IMR-90 (cell line): ENCODE measurements around the gene ARPC5. TPM values are rescaled to one million over a fixed set of nuclear protein-coding genes. Genes with fewer than 3 reads are reported as not detected.

Experiments
- ATAC-seq: fragments of 200-7000 bp; cut with Tn5 transposase; 2 replicates; pipeline ENCODE4 v1.9.1; 2020; ENCODE audit warnings: low read depth, mild to moderate bottlenecking, moderate library complexity
- BruUV-seq: library from RNA; stranded (reverse); fragments of 400-500 nt; replicated peaks from 2 replicates; lab custom pipeline; 2021; lab: Mats Ljungman, UMichigan
- CTCF ChIA-PET: fragments of 300-600 bp; formaldehyde crosslinking; extraction: SDS; loops from one replicate; lab custom pipeline; 2021; ENCODE audit warnings: antibody characterized with exemption; lab: Yijun Ruan, JAX
- POLR2A ChIA-PET: fragments of 300-600 bp; sonication (Branson Sonifier 250); formaldehyde crosslinking; loops from one replicate; lab custom pipeline; 2022; ENCODE audit warnings: antibody characterized with exemption; ENCODE audit not compliant: unreplicated experiment; lab: Charles Lee
- DNase-seq: peaks from one replicate; pipeline ENCODE4 v3.0.0; 2013
- H2AFZ ChIP-seq: replicated peaks from 2 replicates; pipeline ENCODE3; 2013; ENCODE audit warnings: low read length, mild to moderate bottlenecking; ENCODE audit not compliant: poor library complexity
- H2AK5ac ChIP-seq: 2 replicates; pipeline ENCODE4 v1.6.1; 2013; ENCODE audit warnings: low read depth, low read length, inconsistent platforms
- H2AK9ac ChIP-seq: replicated peaks from 2 replicates; pipeline ENCODE3; 2013; ENCODE audit warnings: mild to moderate bottlenecking, low read depth, low read length, moderate library complexity; ENCODE audit not compliant: poor library complexity
- H2BK120ac ChIP-seq: 2 replicates; pipeline ENCODE4 v1.6.1; 2013; ENCODE audit warnings: low read depth, low read length, inconsistent platforms
- H2BK15ac ChIP-seq: 3 replicates; pipeline ENCODE4 v1.6.1; 2013; ENCODE audit warnings: low read depth, low read length, inconsistent platforms
- H2BK20ac ChIP-seq: 2 replicates; pipeline ENCODE4 v1.6.1; 2013; ENCODE audit warnings: low read depth, mild to moderate bottlenecking, inconsistent platforms, low read length, moderate library complexity
- H2BK5ac ChIP-seq: 2 replicates; pipeline ENCODE4 v1.6.1; 2013; ENCODE audit warnings: mild to moderate bottlenecking, low read depth, low read length, inconsistent platforms; ENCODE audit not compliant: poor library complexity, severe bottlenecking
- H3K14ac ChIP-seq: replicated peaks from 2 replicates; pipeline ENCODE4 v1.6.1; 2013; ENCODE audit warnings: low read depth, low read length, inconsistent platforms
- H3K18ac ChIP-seq: 2 replicates; pipeline ENCODE4 v1.6.1; 2013; ENCODE audit warnings: low read depth, low read length, control low read depth
- H3K23ac ChIP-seq: 2 replicates; pipeline ENCODE4 v1.6.1; 2013; ENCODE audit warnings: low read depth, low read length, inconsistent platforms
- H3K27ac ChIP-seq: 2 replicates; pipeline ENCODE4 v1.5.1; 2013; ENCODE audit warnings: mild to moderate bottlenecking, control low read depth, low read length; ENCODE audit not compliant: insufficient read depth
- H3K27me3 ChIP-seq: 2 replicates; pipeline ENCODE4 v1.6.1; 2013; ENCODE audit warnings: low read length; ENCODE audit not compliant: control insufficient read depth, insufficient read depth
- H3K36me3 ChIP-seq: 2 replicates; pipeline ENCODE4 v1.6.1; 2013; ENCODE audit warnings: low read length, mixed read lengths; ENCODE audit not compliant: control insufficient read depth, insufficient read depth
- H3K4ac ChIP-seq: 2 replicates; pipeline ENCODE4 v1.6.1; 2013; ENCODE audit warnings: low read depth, low read length, inconsistent platforms
- H3K4me1 ChIP-seq: 2 replicates; pipeline ENCODE4 v1.6.1; 2013; ENCODE audit warnings: low read length, mixed read lengths; ENCODE audit not compliant: control insufficient read depth, insufficient read depth
- H3K4me2 ChIP-seq: 2 replicates; pipeline ENCODE4 v1.6.1; 2013; ENCODE audit warnings: low read depth, mild to moderate bottlenecking, control low read depth, low read length, moderate library complexity
- H3K4me3 ChIP-seq: 2 replicates; pipeline ENCODE4 v1.5.1; 2013; ENCODE audit warnings: low read depth, mild to moderate bottlenecking, control low read depth, low read length, moderate library complexity; ENCODE audit not compliant: insufficient read depth
- H3K56ac ChIP-seq: 2 replicates; pipeline ENCODE4 v1.6.1; 2013; ENCODE audit warnings: low read length, inconsistent platforms; ENCODE audit not compliant: insufficient read depth; ENCODE audit errors: extremely low read depth
- H3K79me1 ChIP-seq, 2 experiments: 2 replicates each; pipeline ENCODE4 v1.6.1; 2013; ENCODE audit warnings: low read length in 2 of 2, inconsistent platforms in 1 of 2, low read depth in 1 of 2
- H3K9ac ChIP-seq: 2 replicates; pipeline ENCODE4 v1.6.1; 2013; ENCODE audit warnings: low read depth, low read length, control low read depth
- H3K9me1 ChIP-seq: 2 replicates; pipeline ENCODE4 v1.6.1; 2013; ENCODE audit warnings: low read length, inconsistent platforms; ENCODE audit not compliant: insufficient read depth
- H3K9me3 ChIP-seq: 2 replicates; pipeline ENCODE4 v1.6.1; 2013; ENCODE audit warnings: low read length; ENCODE audit not compliant: control insufficient read depth, insufficient read depth
- H4K20me1 ChIP-seq: 2 replicates; pipeline ENCODE4 v1.6.1; 2013; ENCODE audit warnings: low read length, inconsistent platforms; ENCODE audit not compliant: insufficient read depth
- H4K5ac ChIP-seq: 2 replicates; pipeline ENCODE4 v1.6.1; 2013; ENCODE audit warnings: mild to moderate bottlenecking, low read depth, low read length, control low read depth
- H4K8ac ChIP-seq, 2 experiments: 2 replicates each; pipeline ENCODE4 v1.6.1; 2013; ENCODE audit warnings: low read depth in 2 of 2, low read length in 2 of 2, control low read depth in 1 of 2, inconsistent platforms in 1 of 2
- H4K91ac ChIP-seq: 2 replicates; pipeline ENCODE4 v1.6.1; 2013; ENCODE audit warnings: low read depth, low read length, inconsistent platforms; ENCODE audit not compliant: insufficient read depth
- CEBPB ChIP-seq: IDR thresholded peaks from 2 replicates; pipeline ENCODE4 v1.6.1; 2012; ENCODE audit warnings: low read depth, low read length, improper control_type of control experiment
- CHD1 ChIP-seq: IDR thresholded peaks from 2 replicates; pipeline ENCODE4 v1.6.1; 2012; ENCODE audit warnings: low read depth, low read length, improper control_type of control experiment
- CTCF ChIP-seq: conservative IDR thresholded peaks from 2 replicates; pipeline ENCODE4 v1.5.1; 2012; ENCODE audit warnings: mild to moderate bottlenecking, low read depth, low read length, improper control_type of control experiment
- RAD21 ChIP-seq: IDR thresholded peaks from 2 replicates; pipeline ENCODE4 v1.6.1; 2012; ENCODE audit warnings: low read length, improper control_type of control experiment
- RCOR1 ChIP-seq: IDR thresholded peaks from 2 replicates; pipeline ENCODE4 v1.6.1; 2012; ENCODE audit warnings: mild to moderate bottlenecking, low read length, improper control_type of control experiment; ENCODE audit not compliant: insufficient replicate concordance
- SMC3 ChIP-seq: fragments of 150-350 bp; IDR thresholded peaks from 2 replicates; pipeline ENCODE4 v1.6.1; 2016; ENCODE audit warnings: low read depth, mild to moderate bottlenecking, antibody characterized with exemption, low read length, moderate library complexity
- USF2 ChIP-seq: fragments of 150-350 bp; IDR thresholded peaks from 2 replicates; pipeline ENCODE4 v1.6.1; 2017; ENCODE audit warnings: mild to moderate bottlenecking, antibody characterized with exemption, low read length, low read depth
- WGBS, 2 experiments: methylation state at CpG; one replicate each; pipeline versions ENCODE4 v1.1.5 to v1.1.7; 2013; ENCODE audit warnings: missing lambda C conversion rate in 2 of 2; ENCODE audit not compliant: insufficient read length in 1 of 2; ENCODE audit errors: extremely low coverage in 2 of 2; 5-methylcytosine and 5-hydroxymethylcytosine counted together
- dilution Hi-C: fragments of 300-500 bp; cut with HindIII; formaldehyde crosslinking; loops from one replicate; pipeline ENCODE4 v1.14.3; 2018; ENCODE audit warnings: low sequenced_read_pairs; ENCODE audit not compliant: unreplicated experiment
- in situ Hi-C: fragments of 300-500 bp; cut with MboI; formaldehyde crosslinking; loops from 3 replicates; pipeline ENCODE4 v1.14.3; 2019; ENCODE audit warnings: low sequenced_read_pairs, inconsistent platforms, mixed read lengths
- intact Hi-C: fragments of 100-400 bp; cut with micrococcal nuclease; formaldehyde crosslinking; loops from 2 replicates; pipeline ENCODE4 v1.10.0; 2022
- polyA plus RNA-seq, 3 experiments: library from polyadenylated mRNA; depleted of rRNA; stranded (reverse); fragments of >200 nt; gene quantifications; 2 replicates each; pipeline ENCODE4 v1.2.3, GENCODE V29; 2012; ENCODE audit warnings: low replicate concordance in 1 of 3
- total RNA-seq: library from RNA; depleted of rRNA; stranded (reverse); fragments of >200 nt; gene quantifications from 2 replicates; pipeline ENCODE4 v1.2.3, GENCODE V29; 2012

ARPC5 gene
- total and polyA plus RNA-seq, 2 of the 4 experiments (the other 2 are of a cell fraction): 132 to 212 TPM

- ChIA-PET POLR2A (interaction anchor here (0.6 kb wide), 1 partner anchor 557 kb away, joined by 3 read pairs; no protein-coding TSS in a partner anchor), CTCF (interaction anchor here (0.6 to 1.4 kb wide), 11 partner anchors 10 to 447 kb away, joined by 3 to 5 read pairs (median 3); partner anchors contain the start of gene NCF2)
- intact Hi-C loops: loop anchor here (5.0 kb wide), 1 partner anchor 137 kb away; the partner anchor contains the start of gene SMG7
- peak overlapping the region; percentile 98 for H2BK20ac ChIP-seq
- peak overlapping the region; percentile 3; the same call in 1 of the 2 replicates for H3K9ac ChIP-seq
- H3K4me3 ChIP-seq: no peak overlapping the region
- peaks cover 19% of the 10 kb centered on the region for H3K9me1 ChIP-seq
- H3K56ac ChIP-seq: peak overlapping the region; percentile 56; the same call in 1 of the 2 replicates
- H2BK5ac ChIP-seq: peak overlapping the region; percentile 89
- dilution Hi-C loops: no loop called here
- peak; percentile 54 for ATAC-seq
- peak overlapping the region; percentile 68 for H2AK9ac ChIP-seq
- H2BK15ac ChIP-seq: peak overlapping the region; percentile 65
- no peaks in the 10 kb centered on the region for H3K9me3 ChIP-seq
- TF ChIP-seq RAD21 (peak; percentile 61), USF2 (no peak), CTCF (peak; percentile 55), CEBPB (no peak), SMC3 (peak; percentile 58), RCOR1 (no peak), CHD1 (no peak)
- peak overlapping the region; percentile 87 for H3K14ac ChIP-seq
- H3K23ac ChIP-seq: peak overlapping the region; percentile 82
- peaks cover 20% of the 10 kb centered on the region for H3K4me1 ChIP-seq
- H3K27ac ChIP-seq: peak overlapping the region; percentile 24
- H3K18ac ChIP-seq: peak overlapping the region; percentile 18; the same call in 1 of the 2 replicates
- H3K4me2 ChIP-seq: no peak overlapping the region
- H4K91ac ChIP-seq: peak overlapping the region; percentile 88
- peak overlapping the region; percentile 31 for H4K5ac ChIP-seq
- peak overlapping the region; percentile 82 for H2AK5ac ChIP-seq
- DNase-seq: peak; percentile 81
- no CpG with 5 or more reads among the region's 5 CpGs for WGBS, 2 experiments
- BruUV-seq: no TSS peak
- peak overlapping the region; percentile 86 for H2AFZ ChIP-seq
- in situ Hi-C loops: no loop called here
- no peaks in the 10 kb centered on the region for H3K27me3 ChIP-seq
- no peaks in the 10 kb centered on the region for H4K20me1 ChIP-seq
- peaks cover 0 to 4% of the 10 kb centered on the region in 2 experiments; a peak in 2 of 4 replicates for H3K79me1 ChIP-seq
- peak overlapping the region; percentile 91 for H3K4ac ChIP-seq
- H3K36me3 ChIP-seq: no peaks in the 10 kb centered on the region
- peak overlapping the region; percentile 98 for H2BK120ac ChIP-seq
- H4K8ac ChIP-seq: peak overlapping the region; percentile 63 to 87; a peak in 3 of 4 replicates
Measured at GRCh38 chr1:183609313-183609712, 26.3 kb downstream of the ARPC5 start.
